Subcutaneous adipose tissue (tissue), 4 donors: ENCODE data around the gene PILRB. TPM values are rescaled to one million over a fixed set of nuclear protein-coding genes. Genes with fewer than 3 reads are reported as not detected.

ENCODE experiments used
- CTCF ChIP-seq: fragments of 450-650 bp; IDR thresholded peaks from one replicate; pipeline ENCODE4 v1.5.1; 2016; ENCODE audit warnings: low read depth, mild to moderate bottlenecking, control low read depth, antibody characterized with exemption, moderate library complexity
- total RNA-seq, 4 donors: library from RNA; depleted of rRNA; stranded (reverse); fragments of >200 nt; gene quantifications; one replicate each; pipeline ENCODE4 v1.1.0, GENCODE V29; 2016

Gene PILRB
- total RNA-seq, 4 donors from 2014 or later, result 21.8 to 154 (median 34.0) TPM

DNA sequence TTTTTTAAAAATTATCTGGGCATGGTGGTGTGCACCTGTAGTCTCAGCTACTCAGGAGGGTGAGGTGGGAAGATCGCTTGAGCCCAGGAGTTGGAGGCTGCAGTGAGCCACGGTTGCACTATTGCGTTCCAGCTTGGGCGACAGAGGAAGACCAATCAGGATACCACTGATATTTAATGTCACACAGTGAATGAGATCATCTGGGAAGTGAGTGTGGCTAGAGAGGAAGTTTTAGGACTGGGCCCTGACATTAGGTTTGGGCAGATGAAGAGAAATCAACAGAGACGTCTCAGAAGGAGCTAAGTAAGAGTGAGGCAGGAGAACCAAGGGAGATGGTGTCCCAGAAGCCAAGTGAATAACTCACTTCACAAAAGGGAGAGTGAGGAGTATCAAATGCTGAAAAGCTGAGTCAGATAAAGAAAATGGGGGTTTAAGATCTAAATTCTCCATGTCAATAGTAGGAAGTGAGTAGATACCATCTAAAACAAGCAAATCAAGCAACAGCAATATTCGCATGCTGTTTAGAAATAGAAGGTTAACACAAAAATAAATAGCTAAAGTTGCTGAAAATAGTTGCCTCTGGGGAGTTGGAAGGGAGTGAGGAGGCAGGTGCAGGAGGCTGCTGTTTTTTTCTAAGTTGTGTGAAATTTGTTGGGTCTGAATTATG lies 26.8 kb downstream of the PILRB start:
- no peak for TF ChIP-seq CTCF

- no peak for TF ChIP-seq CTCF
Measured at GRCh38 chr7:100386940-100387339, 29.0 kb downstream of the PILRB start.

DNA sequence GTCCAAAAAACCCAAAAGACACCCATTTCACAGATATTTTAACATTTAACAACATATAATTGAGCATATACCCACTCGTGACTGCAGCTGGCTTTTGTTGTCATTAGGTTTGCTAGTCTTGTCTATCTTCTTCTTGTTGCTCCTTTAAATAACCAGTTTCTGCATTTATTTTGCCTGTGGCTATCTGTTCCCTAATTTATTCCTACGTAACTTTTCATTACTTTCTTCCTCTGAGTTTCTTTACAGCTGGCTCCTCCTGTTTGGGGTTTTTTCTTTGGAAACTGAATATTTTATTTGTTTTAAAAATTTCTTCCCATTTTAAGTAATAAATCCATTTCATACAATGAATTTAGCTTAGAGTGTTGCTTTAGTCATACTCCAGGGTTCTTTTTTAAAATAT lies 29.8 kb downstream of the PILRB start:
- TF ChIP-seq CTCF, result no peak

GRCh38 chr7:100389437-100390088 lies 31.6 kb downstream of the PILRB start:
- TF ChIP-seq CTCF, result no peak

DNA sequence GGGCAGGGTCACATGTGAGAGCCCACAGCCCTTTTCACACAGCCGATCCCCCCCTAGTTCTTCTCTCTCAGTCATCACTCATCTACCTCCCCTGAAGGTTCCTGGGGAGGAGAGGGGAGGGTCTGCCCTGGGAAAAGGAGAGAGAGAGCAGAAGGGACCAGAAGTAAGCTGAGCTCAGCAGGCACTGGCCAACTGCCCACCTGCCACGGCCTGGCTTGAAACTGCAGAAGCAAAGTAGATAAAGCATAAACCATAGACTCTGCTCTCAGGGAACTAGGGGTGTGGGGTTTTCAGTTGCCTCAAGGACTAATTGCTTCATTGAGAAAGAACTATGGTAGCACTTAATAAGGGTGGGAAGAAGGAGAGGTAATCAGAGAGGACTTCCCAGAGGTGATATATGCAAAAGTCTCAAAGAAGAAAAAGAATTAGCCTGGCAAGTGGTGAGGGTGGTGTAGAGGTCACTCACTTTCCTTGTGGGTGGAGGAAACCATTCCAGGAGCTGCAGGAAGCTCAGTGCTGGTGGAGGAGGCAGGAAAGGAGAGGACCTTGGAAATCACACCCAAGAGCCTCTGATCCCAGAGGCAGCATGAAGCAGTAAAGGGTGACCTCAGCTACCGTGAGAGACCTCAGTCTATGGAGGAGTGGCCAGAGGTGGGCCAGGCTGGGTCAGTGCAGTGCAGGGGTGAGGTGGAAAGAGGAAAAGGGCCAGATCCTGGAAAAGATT lies 32.5 kb downstream of the PILRB start:
- no peak for TF ChIP-seq CTCF

DNA sequence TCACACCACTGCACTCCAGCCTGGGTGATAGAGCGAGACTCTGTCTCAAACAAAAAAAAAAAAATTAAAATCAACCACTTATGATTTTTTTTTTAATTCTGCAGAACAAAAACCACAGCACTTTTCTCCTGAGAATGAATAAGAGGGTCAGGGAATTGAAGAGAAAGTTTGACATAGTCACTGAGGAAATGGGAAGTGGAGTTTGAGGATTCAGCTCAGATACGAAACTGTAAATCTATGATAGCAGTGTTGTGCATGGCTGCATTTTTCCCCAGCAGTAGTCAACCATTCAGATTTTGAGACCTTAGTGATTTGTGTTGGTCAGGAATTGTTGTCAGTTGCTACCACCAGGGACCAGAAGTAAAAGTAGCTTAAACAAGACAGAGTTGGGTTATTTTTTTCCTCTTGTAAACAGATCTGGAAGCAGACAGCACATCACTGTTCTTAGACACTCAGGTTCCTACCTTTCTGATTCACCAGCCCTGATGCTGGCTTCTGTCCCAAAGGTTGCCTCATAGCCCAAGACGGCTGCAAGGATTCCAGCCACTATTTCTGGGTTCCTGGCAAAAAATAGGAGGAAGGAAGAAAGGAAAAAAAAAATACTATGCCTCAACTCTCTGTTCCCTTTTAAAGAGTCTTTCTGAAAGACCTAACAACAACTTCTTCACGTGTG lies 35.5 kb downstream of the PILRB start:
- no peak for TF ChIP-seq CTCF

DNA sequence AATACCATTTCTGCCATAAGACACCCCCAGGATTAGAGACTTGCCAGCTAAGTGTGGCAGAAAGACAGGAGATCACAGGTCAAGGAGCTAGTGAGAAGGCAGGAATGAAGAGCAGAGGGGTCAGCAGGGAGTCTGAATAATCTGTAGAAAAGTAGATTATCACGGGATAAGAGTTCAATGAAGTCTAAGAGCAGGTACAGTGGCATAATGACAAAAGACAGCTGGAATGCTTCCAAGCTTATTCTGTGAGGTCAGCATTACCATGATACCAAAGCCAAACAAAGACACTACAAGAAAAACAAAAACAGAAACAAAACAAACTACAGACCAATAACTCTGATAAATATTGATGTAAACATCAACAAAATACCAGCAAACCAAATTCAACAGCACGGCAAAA lies 36.2 kb downstream of the PILRB start:
- TF ChIP-seq CTCF, result no peak
